ENCODE results near the gene PODXL. TPM values are rescaled to one million over a fixed set of nuclear protein-coding genes. Genes with fewer than 3 reads are reported as not detected.

PODXL gene
- total and polyA plus RNA-seq, 2 of the 8 experiments (the other 6 are each of a cell fraction or from before 2014, with no cell fraction given) = 638 to 925 TPM

- Histone ChIP-seq H3K27ac (ENCODE audit: low read depth, low read length) (no peak overlapping the region), H3K36me3 (ENCODE audit: control insufficient read depth in 2 of 4, insufficient read depth in 4 of 4, low read length in 3 of 4) (peaks cover 57 to 99% (median 87%) of the 10 kb centered on the region in 4 experiments), H2BK15ac (ENCODE audit: low read length) (no peak overlapping the region), H3K56ac (replicated peaks; ENCODE audit: insufficient read length, low read depth, low read length) (no peak overlapping the region), H3K4me1 (replicated peaks in 1 of 4; ENCODE audit: control insufficient read depth in 3 of 4, insufficient read depth in 4 of 4, low read length in 3 of 4) (peaks cover 0 to 4% (median 1%) of the 10 kb centered on the region in 4 experiments; a peak in 3 of 7 replicates), H3K27me3 (replicated peaks in 1 of 4; ENCODE audit: control insufficient read depth in 3 of 4, extremely low read depth in 1 of 4, insufficient read depth in 3 of 4, low read length in 3 of 4) (no peaks in the 10 kb centered on the region), H3K4me2 (ENCODE audit: insufficient read depth in 1 of 2, low read depth in 2 of 2, low read length in 2 of 2) (no peak overlapping the region), H3K23me2 (ENCODE audit: low read depth, low read length) (no peaks in the 10 kb centered on the region; the same call in 1 of the 2 replicates), H3K4ac (replicated peaks; ENCODE audit: insufficient read length, low read depth, low read length) (no peak overlapping the region), H4K8ac (ENCODE audit: extremely low read depth, insufficient read depth, low read length) (no peak overlapping the region), H2AK5ac (ENCODE audit: low read depth, low read length) (no peak overlapping the region), H2BK5ac (ENCODE audit: low read depth, low read length) (peak overlapping the region; percentile 52; the same call in 1 of the 2 replicates), H2BK12ac (ENCODE audit: low read depth, low read length) (no peak overlapping the region), H3K9ac (replicated peaks in 1 of 4; ENCODE audit: extremely low read depth in 1 of 4, low read depth in 3 of 4, low read length in 3 of 4) (no peak overlapping the region), H3K79me1 (ENCODE audit: low read depth, low read length) (no peaks in the 10 kb centered on the region; the same call in 1 of the 2 replicates), H4K5ac (ENCODE audit: insufficient read length, low read depth, low read length) (no peak overlapping the region), H4K20me1 (replicated peaks in 1 of 2; ENCODE audit: control insufficient read depth in 1 of 2, insufficient read depth in 2 of 2, low read length in 2 of 2) (peaks cover 20 to 21% of the 10 kb centered on the region in 2 experiments), H3K23ac (ENCODE audit: insufficient read length) (no peak overlapping the region), H3K4me3 (ENCODE audit: extremely low read depth in 1 of 4, insufficient read depth in 2 of 4, low read depth in 3 of 4, low read length in 4 of 4) (no peak overlapping the region), H3K14ac (ENCODE audit: insufficient read length) (no peak overlapping the region), H3K18ac (ENCODE audit: extremely low read depth, low read length) (no peak overlapping the region), H4K91ac (replicated peaks; ENCODE audit: insufficient read length, low read length) (no peak overlapping the region), H3K9me3 (ENCODE audit: insufficient read depth in 2 of 2, low read depth in 1 of 2, low read length in 1 of 2) (no peaks in the 10 kb centered on the region), H2AFZ (ENCODE audit: low read length) (no peak overlapping the region), H2BK120ac (replicated peaks; ENCODE audit: low read depth, low read length) (no peak overlapping the region), H3K79me2 (ENCODE audit: control insufficient read depth in 1 of 2, insufficient read depth in 2 of 2, low read length in 2 of 2) (peaks cover 0 to 15% of the 10 kb centered on the region in 2 experiments; a peak in 2 of 4 replicates), H2BK20ac (ENCODE audit: low read length) (no peak overlapping the region)
- TF ChIP-seq SP1 (IDR thresholded peaks at IDR 0.05; ENCODE audit: low read depth, low read length) = no peak
- no peak for TF ChIP-seq TEAD4 (IDR thresholded peaks at IDR 0.05; ENCODE audit: low read depth, low read length)
- TF ChIP-seq, protein P1, sequence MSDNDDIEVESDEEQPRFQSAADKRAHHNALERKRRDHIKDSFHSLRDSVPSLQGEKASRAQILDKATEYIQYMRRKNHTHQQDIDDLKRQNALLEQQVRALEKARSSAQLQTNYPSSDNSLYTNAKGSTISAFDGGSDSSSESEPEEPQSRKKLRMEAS (IDR thresholded peaks at IDR 0.05) = no peak
- peak; percentile 63 for TF ChIP-seq POLR2AphosphoS5 (IDR thresholded peaks at IDR 0.05; ENCODE audit: low read depth, low read length)
- TF ChIP-seq EGR1 (IDR thresholded peaks at IDR 0.05; ENCODE audit: borderline replicate concordance, low read depth, low read length) = no peak
- no peak for TF ChIP-seq ATF3 (IDR thresholded peaks at IDR 0.05; ENCODE audit: insufficient read depth, low read depth, low read length)
- TF ChIP-seq RNF2 (IDR thresholded peaks at IDR 0.05; ENCODE audit: borderline replicate concordance, low read depth, low read length, missing control alignments, poor library complexity, severe bottlenecking) = no peak
- FAIRE-seq = no peak
- ChIA-PET POLR2A (ENCODE audit: partially characterized antibody) (interaction anchor here (0.9 to 3.0 kb wide), 3 partner anchors 9 to 10 kb away, joined by 3 to 12 read pairs (median 5); no protein-coding TSS in a partner anchor), CTCF (ENCODE audit: partially characterized antibody) (interaction anchor here (1.1 to 7.6 kb wide), 6 partner anchors 9 to 152 kb away, joined by 3 to 73 read pairs (median 12); no protein-coding TSS in a partner anchor)
- DNase-seq (ENCODE audit: low read depth in 1 of 2, low spot score in 2 of 2) = no peak
- WGBS, 2 experiments (ENCODE audit: extremely low coverage in 1 of 2, insufficient coverage in 1 of 2, insufficient read length in 1 of 2, insufficient replicate concordance in 2 of 2, low coverage in 1 of 2, low lambda C conversion rate in 2 of 2, missing lambda C conversion rate in 1 of 2) = 88% methylated on average over 9 of the region's 9 CpGs; no CpG with 5 or more reads in 1 of the 2 experiments
Measured at GRCh38 chr7:131502810-131503508, 53.5 kb downstream of the PODXL start.

All from H1 (cell line).